MCF 10A (cell line): ENCODE data around the gene OXER1. TPM values are rescaled to one million over a fixed set of nuclear protein-coding genes. Genes with fewer than 3 reads are reported as not detected.
A peak's percentile ranks its signal among the peaks of the same experiment; 100 is the strongest.

Source experiments
- BruUV-seq: library from RNA; stranded (reverse); fragments of 400-500 nt; replicated peaks from 2 replicates; lab custom pipeline; 2021; lab: Mats Ljungman, UMichigan
- CTCF ChIA-PET: fragments of 300-600 bp; sonication (Branson Sonifier 250); formaldehyde crosslinking; extraction: SDS; loops from one replicate; lab custom pipeline; 2021; ENCODE audit warnings: antibody characterized with exemption, inconsistent platforms; lab: Yijun Ruan, JAX
- POLR2A ChIA-PET: fragments of 300-600, 350-650 bp; sonication (Branson Sonifier 250); formaldehyde crosslinking; extraction: SDS; loops from one replicate; lab custom pipeline; 2020; ENCODE audit warnings: antibody characterized with exemption, inconsistent platforms; lab: Yijun Ruan, JAX
- DNase-seq: peaks from one replicate; pipeline ENCODE4 v3.0.0-alpha.2; 2018; ENCODE audit not compliant: unreplicated experiment
- H3K27ac Mint-ChIP-seq: one replicate; pipeline ENCODE4 v1.8.0; 2022; ENCODE audit warnings: mild to moderate bottlenecking, low read depth, mixed read lengths; ENCODE audit not compliant: unreplicated experiment
- H3K27me3 Mint-ChIP-seq: one replicate; pipeline ENCODE4 v1.8.0; 2022; ENCODE audit warnings: mixed read lengths; ENCODE audit not compliant: insufficient read depth, unreplicated experiment
- H3K36me3 Mint-ChIP-seq: one replicate; pipeline ENCODE4 v1.8.0; 2022; ENCODE audit warnings: mild to moderate bottlenecking, moderate library complexity, mixed read lengths; ENCODE audit not compliant: insufficient read depth, unreplicated experiment
- H3K4me1 Mint-ChIP-seq: one replicate; pipeline ENCODE4 v1.8.0; 2022; ENCODE audit warnings: mixed read lengths; ENCODE audit not compliant: insufficient read depth, unreplicated experiment
- H3K4me3 Mint-ChIP-seq: one replicate; pipeline ENCODE4 v1.8.0; 2022; ENCODE audit warnings: mild to moderate bottlenecking, moderate library complexity, mixed read lengths; ENCODE audit not compliant: unreplicated experiment
- H3K9me3 Mint-ChIP-seq: one replicate; pipeline ENCODE4 v1.8.0; 2022; ENCODE audit warnings: mixed read lengths; ENCODE audit not compliant: unreplicated experiment
- intact Hi-C: fragments of 100-400 bp; cut with micrococcal nuclease; formaldehyde crosslinking; loops from 2 replicates; pipeline ENCODE4 v1.14.1; 2022
- total RNA-seq: library from RNA; stranded (reverse); gene quantifications from 2 replicates; pipeline ENCODE4 v1.2.3, GENCODE V29; 2022
- TF ChIP-seq, protein P1 (sequence below): fragments of 200-600 bp; IDR thresholded peaks from one replicate; pipeline ENCODE4 v1.8.0; 2022; ENCODE audit warnings: antibody characterized with exemption, mild to moderate bottlenecking; ENCODE audit not compliant: unreplicated experiment

OXER1 gene
- total RNA-seq, 1 experiment from 2014 or later: not detected

DNA sequence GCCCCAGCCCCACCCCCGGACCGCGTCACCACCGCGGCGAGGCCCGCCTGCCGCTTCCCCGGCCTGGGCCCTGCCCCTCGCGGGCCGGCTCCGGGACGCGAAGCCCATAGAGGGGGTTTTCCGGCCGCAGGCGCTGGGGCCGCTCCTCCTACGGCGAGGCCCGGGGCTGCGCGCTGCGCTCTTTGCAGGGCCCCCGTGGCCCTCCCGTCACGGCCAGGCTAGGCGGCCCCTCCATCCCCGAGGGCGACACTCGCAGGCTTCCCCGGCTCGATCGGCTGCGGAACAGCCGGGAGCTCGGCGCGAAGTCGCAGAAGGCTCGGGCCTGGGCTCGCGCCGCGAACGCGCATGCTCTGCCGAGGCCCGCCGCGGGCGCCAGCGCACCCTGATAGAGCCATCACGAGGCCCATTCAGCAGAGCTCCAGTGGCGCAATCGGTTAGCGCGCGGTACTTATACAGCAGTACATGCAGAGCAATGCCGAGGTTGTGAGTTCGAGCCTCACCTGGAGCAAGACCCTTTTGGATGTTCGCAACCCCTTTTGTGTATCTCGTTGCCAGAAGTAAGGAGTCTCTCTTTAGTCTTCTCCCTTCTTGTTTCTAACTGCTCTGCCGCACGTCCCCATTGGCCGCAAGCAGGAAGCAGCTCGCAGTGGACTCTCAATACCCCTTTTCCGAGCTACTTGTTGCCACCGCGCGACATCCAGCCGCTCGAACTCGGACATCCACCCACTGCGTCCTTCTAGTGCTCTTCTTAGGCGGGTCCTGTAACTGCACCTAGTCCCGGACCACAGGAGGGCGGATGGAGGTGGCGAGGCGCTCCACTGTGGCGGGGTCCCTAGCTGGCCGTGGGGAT, 46.4 kb upstream of the OXER1 start:
- H3K9me3 Mint-ChIP-seq: no peaks in the 10 kb centered on the region
- ChIA-PET POLR2A (interaction anchor here (0.6 to 3.5 kb wide), 12 partner anchors 9 to 786 kb away, joined by 3 to 14 read pairs (median 4); partner anchors contain the start of gene THADA), CTCF (interaction anchor here (0.7 to 1.7 kb wide), 3 partner anchors 22 to 419 kb away, joined by 3 to 6 read pairs (median 3); no protein-coding TSS in a partner anchor)
- BruUV-seq: TSS peak; percentile 89
- H3K27ac Mint-ChIP-seq: peak overlapping the region; percentile 84
- H3K4me3 Mint-ChIP-seq: peak overlapping the region; percentile 80
- peak; percentile 92 for DNase-seq
- intact Hi-C loops: no loop called here
- TF ChIP-seq, protein P1, sequence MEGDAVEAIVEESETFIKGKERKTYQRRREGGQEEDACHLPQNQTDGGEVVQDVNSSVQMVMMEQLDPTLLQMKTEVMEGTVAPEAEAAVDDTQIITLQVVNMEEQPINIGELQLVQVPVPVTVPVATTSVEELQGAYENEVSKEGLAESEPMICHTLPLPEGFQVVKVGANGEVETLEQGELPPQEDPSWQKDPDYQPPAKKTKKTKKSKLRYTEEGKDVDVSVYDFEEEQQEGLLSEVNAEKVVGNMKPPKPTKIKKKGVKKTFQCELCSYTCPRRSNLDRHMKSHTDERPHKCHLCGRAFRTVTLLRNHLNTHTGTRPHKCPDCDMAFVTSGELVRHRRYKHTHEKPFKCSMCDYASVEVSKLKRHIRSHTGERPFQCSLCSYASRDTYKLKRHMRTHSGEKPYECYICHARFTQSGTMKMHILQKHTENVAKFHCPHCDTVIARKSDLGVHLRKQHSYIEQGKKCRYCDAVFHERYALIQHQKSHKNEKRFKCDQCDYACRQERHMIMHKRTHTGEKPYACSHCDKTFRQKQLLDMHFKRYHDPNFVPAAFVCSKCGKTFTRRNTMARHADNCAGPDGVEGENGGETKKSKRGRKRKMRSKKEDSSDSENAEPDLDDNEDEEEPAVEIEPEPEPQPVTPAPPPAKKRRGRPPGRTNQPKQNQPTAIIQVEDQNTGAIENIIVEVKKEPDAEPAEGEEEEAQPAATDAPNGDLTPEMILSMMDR: no peak
- H3K27me3 Mint-ChIP-seq: no peaks in the 10 kb centered on the region
- H3K36me3 Mint-ChIP-seq: peaks cover 14% of the 10 kb centered on the region
- peaks cover 13% of the 10 kb centered on the region for H3K4me1 Mint-ChIP-seq

DNA sequence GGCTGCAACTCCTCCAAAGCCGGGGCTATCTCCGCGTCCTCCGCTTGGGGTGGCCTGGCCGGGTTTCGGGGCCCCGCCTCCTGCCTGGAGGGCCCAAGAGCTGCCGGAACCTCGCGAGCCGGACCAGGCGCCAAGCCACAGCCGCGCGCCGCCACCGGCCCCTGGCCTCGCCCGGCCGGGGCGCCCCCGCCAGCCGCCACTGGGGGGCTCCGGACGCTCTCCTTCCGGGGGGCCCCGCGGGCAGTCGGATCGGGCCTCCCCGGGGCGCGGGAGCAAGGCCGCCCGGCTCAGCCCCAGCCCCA, 45.8 kb upstream of the OXER1 start:
- no peaks in the 10 kb centered on the region for H3K9me3 Mint-ChIP-seq
- ChIA-PET POLR2A (interaction anchor here (0.7 to 3.5 kb wide), 8 partner anchors 9 to 1360 kb away, joined by 3 to 14 read pairs (median 4); partner anchors contain the start of gene THADA), CTCF (interaction anchor here (0.7 to 1.6 kb wide), 3 partner anchors 9 to 252 kb away, joined by 3 to 5 read pairs (median 3); no protein-coding TSS in a partner anchor)
- H3K27me3 Mint-ChIP-seq: no peaks in the 10 kb centered on the region
- H3K36me3 Mint-ChIP-seq: peaks cover 14% of the 10 kb centered on the region
- intact Hi-C loops: no loop called here
- no TSS peak for BruUV-seq
- H3K4me3 Mint-ChIP-seq: peak overlapping the region; percentile 80
- DNase-seq: peak; percentile 80
- peaks cover 13% of the 10 kb centered on the region for H3K4me1 Mint-ChIP-seq
- peak overlapping the region; percentile 84 for H3K27ac Mint-ChIP-seq
- TF ChIP-seq, protein P1: peak; percentile 14

DNA sequence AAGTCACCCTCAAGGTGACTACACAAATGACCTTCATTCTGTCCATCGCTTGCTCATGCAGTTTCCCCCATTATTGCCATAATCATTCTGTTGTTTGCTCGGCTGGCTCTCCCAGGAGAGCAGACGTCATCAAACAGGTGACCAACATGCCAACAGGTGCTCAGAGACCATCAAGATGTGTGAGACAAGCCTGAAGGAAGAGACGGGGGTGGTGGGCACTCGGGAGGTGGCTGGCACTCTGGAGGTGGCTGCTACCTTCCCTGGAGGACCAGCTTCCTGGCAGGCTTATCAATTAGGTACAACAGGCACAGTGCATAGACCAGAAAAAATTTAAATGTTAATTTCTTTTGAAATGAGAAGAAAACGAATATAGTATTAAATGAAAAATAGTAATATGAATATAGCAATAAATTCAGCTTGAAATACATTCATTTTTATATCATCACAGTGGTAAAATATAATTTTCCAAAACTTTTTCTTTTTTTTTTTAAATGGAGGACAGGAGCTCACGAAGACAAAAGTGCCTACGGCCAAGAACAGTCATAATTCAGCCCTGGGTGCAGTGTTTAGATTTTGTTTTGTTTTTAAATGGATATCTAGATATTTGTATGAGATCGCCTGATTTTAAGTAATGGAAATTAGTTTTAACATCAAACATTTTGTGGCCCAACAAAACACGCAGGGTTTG, 45.3 kb upstream of the OXER1 start:
- Mint-ChIP-seq H3K9me3 (no peaks in the 10 kb centered on the region), H3K27me3 (no peaks in the 10 kb centered on the region), H3K36me3 (peaks cover 14% of the 10 kb centered on the region), H3K27ac (peak overlapping the region; percentile 84), H3K4me1 (peaks cover 13% of the 10 kb centered on the region), H3K4me3 (peak overlapping the region; percentile 80)
- intact Hi-C loops: no loop called here
- TSS peak; percentile 80 for BruUV-seq
- POLR2A ChIA-PET: interaction anchor here (0.7 to 3.5 kb wide), 6 partner anchors 8 to 1361 kb away, joined by 3 to 14 read pairs (median 7); partner anchors contain the start of gene THADA
- DNase-seq: no peak
- TF ChIP-seq, protein P1: no peak
- CTCF ChIA-PET: interaction anchor here (0.7 to 1.6 kb wide), 3 partner anchors 9 to 251 kb away, joined by 3 to 5 read pairs (median 3); no protein-coding TSS in a partner anchor

DNA sequence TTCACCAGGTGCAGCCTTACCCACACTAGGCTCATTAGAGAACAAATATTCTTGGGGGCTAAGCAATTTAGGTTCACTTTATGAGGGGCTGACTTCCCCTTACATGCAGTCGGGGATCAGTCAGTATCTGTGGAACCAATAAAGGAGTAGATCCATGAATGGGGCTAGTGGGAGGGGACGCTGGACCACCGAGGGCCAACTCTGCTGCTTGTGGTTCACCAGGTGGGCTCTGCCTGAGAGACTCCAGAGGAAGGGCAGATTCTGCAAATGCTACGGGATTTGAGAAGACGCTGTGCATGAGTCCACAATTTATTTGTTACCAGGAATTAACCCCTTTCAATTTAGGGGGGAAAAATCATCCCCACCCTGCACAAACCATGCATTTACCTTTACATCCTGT, 44.4 kb upstream of the OXER1 start:
- no peak for DNase-seq
- intact Hi-C loops: no loop called here
- Mint-ChIP-seq H3K36me3 (peaks cover 14% of the 10 kb centered on the region), H3K4me3 (peak overlapping the region; percentile 16), H3K27me3 (no peaks in the 10 kb centered on the region), H3K27ac (no peak overlapping the region), H3K4me1 (peaks cover 13% of the 10 kb centered on the region), H3K9me3 (no peaks in the 10 kb centered on the region)
- no TSS peak for BruUV-seq
- ChIA-PET POLR2A (interaction anchor here (3.5 kb wide), 1 partner anchor 12 kb away, joined by 14 read pairs; no protein-coding TSS in a partner anchor), CTCF (interaction anchor here (1.6 kb wide), 1 partner anchor 8 kb away, joined by 5 read pairs; no protein-coding TSS in a partner anchor)
- TF ChIP-seq, protein P1: no peak
